Measurements from ENCODE around the gene ELK3.

The ELK3 gene

DNA sequence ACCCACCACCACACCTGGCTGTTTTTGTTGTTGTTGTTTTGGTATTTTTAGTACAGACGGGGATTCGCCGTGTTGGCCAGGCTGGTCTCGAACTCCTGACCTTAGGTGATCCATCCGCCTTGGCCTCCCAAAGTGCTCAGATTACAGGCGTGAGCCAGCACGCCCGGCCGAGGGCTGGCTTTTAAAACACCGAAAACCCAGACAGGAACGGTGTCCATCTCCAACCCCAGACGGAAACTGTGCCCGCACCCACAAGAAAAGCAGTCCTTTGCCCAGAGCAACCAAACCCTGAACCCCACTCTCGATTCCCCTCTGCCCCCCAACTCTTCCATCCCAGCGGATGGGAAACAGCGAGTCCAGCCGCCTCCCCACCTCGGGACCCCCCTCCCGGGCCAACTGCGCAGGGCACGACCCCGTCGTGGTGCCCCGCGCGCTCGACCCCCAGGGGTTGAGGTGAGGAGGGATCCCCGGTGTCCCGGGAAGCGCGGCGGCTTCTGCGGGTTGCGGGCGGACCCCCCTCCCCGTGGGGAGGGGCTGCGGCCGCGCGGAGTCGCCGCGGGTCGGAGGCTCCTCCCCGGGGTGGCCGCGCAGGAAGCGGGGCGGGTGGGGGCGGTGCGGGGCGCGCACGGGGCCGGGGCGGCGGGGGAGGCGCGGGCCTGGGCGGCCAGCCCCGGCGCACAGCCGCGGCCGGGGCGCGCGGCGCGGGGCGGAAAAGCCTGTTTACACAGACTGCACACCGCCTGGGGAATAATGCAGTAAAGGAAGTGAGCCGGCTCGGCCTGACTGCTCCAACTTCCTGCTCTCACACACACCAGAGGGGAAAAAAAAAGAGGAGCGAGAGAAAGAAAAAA lies at the start of gene ELK3:
ELK3 (plus strand) TSS at position 651 of the 851 bp plus-strand sequence.
- peak; percentile 60 for DNase-seq

GRCh38 chr12:96146747-96147146 lies 47.4 kb upstream of the ELK3 start:
- no peak for DNase-seq

- DNase-seq: no peak
These were observed 43.7 kb upstream of the ELK3 start for GRCh38 chr12:96150442-96150841.

DNA sequence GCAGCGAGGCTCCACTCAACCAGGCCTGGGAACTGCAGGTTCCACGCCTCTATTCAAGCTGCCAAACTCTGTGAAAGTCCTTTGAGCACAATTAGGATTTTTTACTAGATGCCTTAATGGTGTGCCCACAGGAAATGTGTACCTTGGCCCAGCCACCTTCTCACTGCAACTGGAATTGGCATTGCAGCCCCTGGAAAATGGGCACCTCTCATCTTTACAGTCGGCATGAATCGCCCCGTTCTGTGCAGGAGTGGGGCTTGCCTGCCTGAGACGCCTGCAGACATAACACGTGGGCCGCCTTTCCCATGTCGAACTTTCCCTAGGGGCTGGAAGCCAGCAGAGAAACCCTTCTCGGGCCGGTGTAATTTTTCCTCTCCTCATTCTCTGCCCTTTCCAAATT lies 42.0 kb upstream of the ELK3 start:
- DNase-seq: no peak

DNA sequence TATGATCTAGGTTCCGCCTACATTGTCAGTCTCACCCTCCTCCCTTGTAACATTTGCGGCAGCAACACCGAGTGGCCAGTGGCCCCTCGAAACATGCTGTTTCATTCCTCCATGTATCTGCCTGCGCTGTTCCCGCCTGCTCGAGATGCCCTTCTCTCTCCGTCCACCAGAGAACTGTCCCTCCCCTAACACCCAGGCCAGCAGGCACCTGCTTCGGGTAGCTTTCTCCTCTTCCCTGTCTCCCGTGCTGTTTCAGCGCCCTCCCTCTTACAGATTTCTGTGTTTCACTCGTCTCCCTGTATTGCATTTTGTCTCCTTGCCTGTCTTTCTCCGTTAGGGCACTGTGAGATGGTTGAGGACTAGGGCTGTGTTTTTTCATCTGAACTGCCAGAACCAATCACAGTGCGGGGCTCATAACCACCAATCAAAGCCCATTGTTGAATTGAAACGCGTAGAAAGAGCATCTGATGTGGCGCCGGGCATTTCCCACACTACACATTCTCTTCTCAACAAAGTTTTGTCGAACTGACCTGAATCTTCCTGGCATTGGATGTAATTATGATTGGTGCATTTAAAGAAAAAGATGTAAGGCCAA lies 40.9 kb upstream of the ELK3 start:
- DNase-seq: no peak

GRCh38 chr12:96155181-96155580 lies 39.0 kb upstream of the ELK3 start:
- no peak for DNase-seq

DNA sequence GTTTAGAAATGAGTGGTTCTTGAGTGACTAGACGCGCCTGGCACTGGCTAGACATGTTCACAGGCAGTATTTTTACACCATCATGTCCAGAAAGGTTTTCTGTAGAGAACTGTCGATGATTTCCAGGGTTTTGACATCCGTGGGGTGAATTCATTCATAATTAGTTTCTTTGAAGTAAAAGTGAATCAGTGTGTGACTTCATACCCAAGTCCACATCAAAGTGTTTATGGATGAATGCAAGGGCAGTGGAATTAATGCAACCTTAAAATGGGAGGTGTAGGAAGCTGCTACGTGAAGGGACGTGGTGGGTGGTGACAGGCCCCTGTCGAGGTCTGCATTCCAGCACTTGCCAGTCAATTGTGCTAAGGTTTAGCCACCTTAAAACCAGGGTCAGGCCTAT lies 38.4 kb upstream of the ELK3 start:
- no peak for DNase-seq

GRCh38 chr12:96156211-96156610 lies 38.0 kb upstream of the ELK3 start:
- no peak for DNase-seq

GRCh38 chr12:96157427-96157826 lies 36.7 kb upstream of the ELK3 start:
- no peak for DNase-seq

DNA sequence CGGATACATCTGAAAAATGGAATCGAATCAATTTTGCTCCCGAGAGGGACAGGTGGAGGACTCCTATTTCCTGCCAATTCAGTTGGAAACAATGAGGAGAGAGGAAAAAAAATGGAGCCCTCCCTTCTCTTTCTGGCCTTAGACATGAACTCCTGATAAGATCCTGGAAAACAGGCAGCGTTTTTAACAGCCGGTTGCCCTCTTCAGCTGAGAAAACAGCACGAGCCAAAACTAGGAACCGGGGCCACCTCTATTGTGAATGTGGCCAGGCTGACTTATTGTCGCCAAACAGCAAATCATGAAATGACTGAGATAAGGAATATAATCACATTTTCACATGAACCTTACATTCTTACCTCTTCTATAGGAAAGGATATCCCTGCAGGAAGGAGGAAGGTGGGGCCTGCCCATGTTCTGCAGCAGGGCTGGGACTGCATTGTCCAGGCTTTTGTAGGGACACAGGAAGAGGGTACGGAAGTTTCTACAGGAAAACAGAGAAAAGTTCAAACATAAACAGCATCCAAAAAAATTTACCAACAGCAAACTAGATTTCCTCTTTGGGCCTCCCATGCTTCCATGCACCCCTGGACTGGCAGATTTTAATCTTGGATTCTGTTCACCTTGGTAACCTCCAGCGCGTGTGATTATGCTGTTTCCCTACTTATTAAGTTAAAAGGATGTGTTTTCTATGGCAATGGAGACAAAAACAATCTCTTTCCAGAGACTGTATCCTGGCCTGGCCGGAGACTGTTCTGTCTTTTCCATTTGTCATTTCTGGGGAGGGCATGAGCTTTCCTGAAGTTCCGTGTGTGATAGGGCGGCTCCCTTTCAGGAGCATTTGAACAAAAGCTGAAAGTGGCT lies 29.0 kb upstream of the ELK3 start:
- DNase-seq: no peak

GRCh38 chr12:96166765-96167164 lies 27.4 kb upstream of the ELK3 start:
- DNase-seq: no peak

DNA sequence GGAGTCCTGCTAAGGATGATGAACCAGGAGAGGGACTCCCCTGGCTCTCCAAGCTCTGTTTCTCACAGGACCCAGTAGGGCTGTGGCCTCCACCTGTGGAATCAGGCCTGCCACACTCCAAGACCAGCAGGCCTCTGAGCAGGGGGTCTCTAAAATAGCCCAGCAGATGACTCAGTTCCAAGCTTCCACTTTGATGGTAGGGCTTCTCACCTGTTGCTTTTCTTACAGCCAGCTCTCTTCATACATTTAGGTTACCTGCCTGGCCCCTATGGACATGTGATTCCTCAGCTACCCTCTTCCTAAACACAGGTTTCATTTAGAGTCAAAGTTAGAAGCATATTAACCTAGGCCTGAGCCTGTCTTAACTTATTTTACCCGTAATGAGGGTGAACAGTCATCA lies 26.7 kb upstream of the ELK3 start:
- no peak for DNase-seq

GRCh38 chr12:96170328-96170727 lies 23.8 kb upstream of the ELK3 start:
- DNase-seq: no peak

- DNase-seq: no peak
These were observed 23.4 kb upstream of the ELK3 start for GRCh38 chr12:96170762-96171161.

DNA sequence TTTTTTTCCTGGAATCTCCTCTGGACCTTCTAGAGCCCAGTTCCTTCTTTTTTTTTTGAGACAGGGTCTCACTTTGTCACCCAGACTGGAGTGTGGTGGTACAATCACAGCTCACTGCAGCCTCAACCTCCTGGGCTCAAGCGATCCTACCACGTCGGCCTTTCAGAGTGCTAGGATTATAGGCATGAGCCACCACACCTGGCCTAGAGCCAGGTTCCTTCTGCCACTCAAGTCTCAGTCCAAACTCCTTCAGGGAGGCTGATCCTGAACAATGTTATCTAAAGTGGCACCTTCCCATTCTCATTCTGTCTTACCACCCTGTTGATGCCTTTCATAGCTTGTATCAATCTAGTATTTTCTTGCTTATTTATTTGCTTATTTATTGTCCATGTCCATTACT lies 22.3 kb upstream of the ELK3 start:
- DNase-seq: no peak

DNA sequence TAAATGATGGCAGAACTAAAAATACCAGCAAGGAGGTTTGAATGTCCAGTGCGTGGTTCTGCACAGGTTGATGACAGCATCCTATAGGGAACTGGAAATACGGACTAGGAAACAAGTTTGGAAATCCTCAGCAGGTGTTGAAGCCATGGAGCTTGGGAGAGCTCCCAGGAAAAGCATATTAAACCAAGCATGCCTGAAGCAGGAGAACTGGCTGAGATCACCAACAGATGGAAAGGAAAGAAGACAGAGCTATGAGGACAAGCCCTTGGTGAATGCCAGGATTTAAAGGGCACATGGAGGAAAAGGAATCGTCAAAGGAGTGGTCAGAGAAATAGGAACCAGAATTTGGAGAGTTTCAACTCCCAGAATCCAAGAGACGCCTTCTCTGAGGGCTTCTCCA lies 21.2 kb upstream of the ELK3 start:
- DNase-seq: no peak

GRCh38 chr12:96176575-96176974 lies 17.6 kb upstream of the ELK3 start:
- DNase-seq: no peak

GRCh38 chr12:96177013-96177412 lies 17.2 kb upstream of the ELK3 start:
- DNase-seq: peak; percentile 69

DNA sequence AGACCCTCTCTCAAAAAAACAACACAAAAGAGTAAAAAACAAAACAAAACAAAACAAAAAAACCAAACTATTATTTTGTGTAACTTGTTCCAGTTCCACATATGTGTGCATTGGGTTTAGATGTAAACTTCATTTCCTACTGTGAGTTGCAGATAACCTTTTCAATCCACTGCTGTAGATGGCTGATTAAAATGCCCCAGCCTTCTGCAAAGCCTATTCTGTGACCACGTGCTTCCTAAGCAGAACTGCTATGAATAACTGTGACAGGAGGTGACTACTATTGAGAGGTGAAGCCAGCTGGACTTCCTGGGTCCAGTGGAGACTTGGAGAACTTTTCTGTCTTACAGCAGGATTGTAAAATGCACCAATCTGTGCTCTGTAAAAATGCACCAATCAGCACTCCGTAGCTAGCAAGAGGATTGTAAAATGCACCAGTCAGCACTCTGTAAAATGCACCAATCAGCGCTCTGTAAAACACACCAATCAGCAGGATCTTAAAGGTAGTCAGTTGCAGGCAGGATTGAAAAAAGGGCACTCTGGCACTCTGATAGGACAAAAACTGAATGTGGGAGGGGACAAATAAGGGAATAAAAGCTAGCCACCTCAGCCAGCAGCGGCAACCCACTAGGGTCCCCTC lies 10.3 kb upstream of the ELK3 start:
- no peak for DNase-seq

- DNase-seq: no peak
These were observed 8.3 kb upstream of the ELK3 start for GRCh38 chr12:96185914-96186313.

GRCh38 chr12:96186607-96187301 lies 7.4 kb upstream of the ELK3 start:
- DNase-seq: no peak

DNA sequence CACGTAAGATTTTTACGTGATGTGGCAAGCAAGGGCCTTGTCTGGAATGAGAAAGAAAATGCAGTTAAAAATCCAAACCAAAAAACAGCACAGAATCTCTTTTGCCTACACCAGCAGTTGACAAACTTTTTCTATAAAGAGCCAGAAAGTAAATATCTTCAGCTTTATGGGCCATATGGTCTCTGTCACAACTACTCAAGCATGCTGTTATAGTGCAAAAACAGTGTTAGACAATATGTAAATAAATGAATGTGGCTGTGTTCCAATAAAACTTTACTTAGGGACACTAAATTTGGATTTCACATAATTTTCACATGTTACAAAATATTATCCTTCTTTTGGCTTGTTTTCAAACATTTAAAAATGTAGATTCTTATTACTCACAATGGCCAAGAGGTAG lies 6.2 kb upstream of the ELK3 start:
- no peak for DNase-seq

DNA sequence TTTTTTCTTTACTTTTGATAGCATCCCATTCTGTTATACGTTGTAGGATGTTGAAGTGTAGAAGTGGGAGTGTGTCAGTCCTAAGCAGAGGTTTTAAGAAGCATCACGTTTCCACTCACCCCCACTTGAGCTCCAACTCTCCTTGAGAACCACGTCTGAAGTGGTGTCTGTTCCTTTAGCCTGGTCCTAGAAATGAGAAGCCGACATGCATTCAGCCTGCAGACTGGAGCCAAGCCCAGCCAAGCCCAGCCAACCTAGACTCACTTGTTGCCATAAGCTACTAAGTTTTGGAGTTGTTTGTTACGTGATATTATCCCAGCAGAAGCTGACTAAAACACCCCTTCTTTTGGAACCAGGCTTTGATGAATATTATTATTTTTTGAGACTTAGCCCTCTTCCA lies 4.4 kb upstream of the ELK3 start:
- no peak for DNase-seq
